Progenitor cell of endocrine pancreas (in vitro differentiated cells): ENCODE results near the gene ESYT2. TPM values are rescaled to one million over a fixed set of nuclear protein-coding genes. Genes with fewer than 3 reads are reported as not detected.
A peak's percentile ranks its signal among the peaks of the same experiment; 100 is the strongest.

Experiments
- DNase-seq: peaks from one replicate; pipeline ENCODE4 v3.0.0; 2021; ENCODE audit warnings: low spot score; ENCODE audit not compliant: unreplicated experiment
- H3K27ac Mint-ChIP-seq: 2 replicates; pipeline ENCODE4 v1.8.0; 2021; ENCODE audit warnings: mild to moderate bottlenecking, moderate library complexity, mixed read lengths
- H3K27me3 Mint-ChIP-seq: 2 replicates; pipeline ENCODE4 v1.8.0; 2021; ENCODE audit warnings: mixed read lengths
- H3K36me3 Mint-ChIP-seq: 2 replicates; pipeline ENCODE4 v1.8.0; 2022; ENCODE audit warnings: mixed read lengths; ENCODE audit not compliant: insufficient read depth
- H3K4me1 Mint-ChIP-seq: 2 replicates; pipeline ENCODE4 v1.8.0; 2021; ENCODE audit warnings: low read depth, mixed read lengths
- H3K4me3 Mint-ChIP-seq: 2 replicates; pipeline ENCODE4 v1.8.0; 2021; ENCODE audit warnings: low read depth, mild to moderate bottlenecking, moderate library complexity, mixed read lengths
- H3K9me3 Mint-ChIP-seq: 2 replicates; pipeline ENCODE4 v1.8.0; 2021; ENCODE audit warnings: low read depth, mixed read lengths
- CTCF ChIP-seq: fragments of 200-600 bp; sonication (generic); IDR thresholded peaks from one replicate; pipeline ENCODE4 v1.5.0; 2021; ENCODE audit warnings: antibody characterized with exemption, mild to moderate bottlenecking; ENCODE audit not compliant: unreplicated experiment
- total RNA-seq: library from RNA; stranded (reverse); gene quantifications from 2 replicates; pipeline ENCODE4 v1.2.1, GENCODE V29; 2021

ESYT2 gene
- total RNA-seq, 1 donor from 2014 or later, result 29.4 TPM

GRCh38 chr7:158710651-158711102 is 118.6 kb downstream of the ESYT2 start:
- Mint-ChIP-seq H3K27ac (no peak overlapping the region), H3K9me3 (peaks cover 8% of the 10 kb centered on the region), H3K4me1 (peaks cover 1% of the 10 kb centered on the region), H3K36me3 (no peaks in the 10 kb centered on the region), H3K27me3 (no peaks in the 10 kb centered on the region), H3K4me3 (no peak overlapping the region)
- no peak for DNase-seq
- TF ChIP-seq CTCF, result no peak

- TF ChIP-seq CTCF, result no peak
- no peak for DNase-seq
- no peaks in the 10 kb centered on the region for H3K27me3 Mint-ChIP-seq
- peaks cover 10% of the 10 kb centered on the region for H3K4me1 Mint-ChIP-seq
- no peak overlapping the region for H3K4me3 Mint-ChIP-seq
- H3K9me3 Mint-ChIP-seq, result peaks cover 8% of the 10 kb centered on the region
- no peaks in the 10 kb centered on the region for H3K36me3 Mint-ChIP-seq
- H3K27ac Mint-ChIP-seq, result no peak overlapping the region
Observed at GRCh38 chr7:158707610-158708009, 121.7 kb downstream of the ESYT2 start.

DNA sequence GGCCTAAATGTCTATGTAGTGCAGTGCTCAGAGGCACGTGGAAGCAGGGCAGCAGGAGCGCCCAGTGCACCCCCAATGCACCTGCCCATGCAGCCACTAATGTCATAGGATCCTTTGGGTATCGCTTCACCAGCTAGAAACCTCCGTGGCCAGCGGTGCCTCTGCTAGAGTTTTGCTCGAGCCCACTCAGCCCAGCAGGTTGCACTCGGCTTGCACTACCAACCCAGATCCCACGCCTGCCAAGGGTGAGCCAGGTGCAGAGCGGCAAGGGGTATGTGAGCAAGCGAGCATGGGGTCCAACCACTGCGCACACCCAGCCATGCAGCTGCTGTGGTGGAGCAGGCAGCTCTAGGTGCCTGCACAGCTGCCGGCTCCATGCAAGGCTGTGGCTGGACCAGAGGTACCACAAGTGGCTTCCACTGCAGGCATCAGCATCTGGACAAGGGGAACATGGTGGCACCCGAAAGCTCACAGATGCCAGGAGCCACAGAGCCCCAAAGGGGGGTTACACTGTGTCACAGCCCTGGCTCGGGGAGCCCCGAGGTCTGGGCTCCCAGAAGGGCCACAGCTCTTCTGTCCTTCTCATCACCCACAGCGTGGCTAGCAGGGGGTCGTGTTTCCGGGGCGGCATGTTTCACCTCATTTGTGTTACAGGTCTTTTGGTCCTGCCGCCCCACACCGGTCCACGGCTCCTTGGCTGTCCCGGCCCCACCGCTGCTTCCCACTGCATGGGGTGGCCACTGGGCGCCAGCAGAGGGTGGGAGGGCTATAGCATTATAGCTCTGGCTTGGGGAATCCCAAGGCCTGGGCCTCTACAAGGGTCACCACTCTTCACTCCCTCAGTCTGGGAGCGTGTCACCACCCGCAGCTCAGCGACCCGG is 122.4 kb downstream of the ESYT2 start:
- TF ChIP-seq CTCF, result no peak
- peaks cover 8% of the 10 kb centered on the region for H3K9me3 Mint-ChIP-seq
- no peaks in the 10 kb centered on the region for H3K27me3 Mint-ChIP-seq
- H3K4me3 Mint-ChIP-seq, result peak overlapping the region; percentile 39
- H3K36me3 Mint-ChIP-seq, result no peaks in the 10 kb centered on the region
- peaks cover 10% of the 10 kb centered on the region for H3K4me1 Mint-ChIP-seq
- no peak overlapping the region for H3K27ac Mint-ChIP-seq
- DNase-seq, result no peak

GRCh38 chr7:158706273-158706704 is 123.0 kb downstream of the ESYT2 start:
- DNase-seq, result no peak
- peak overlapping the region; percentile 39 for H3K4me3 Mint-ChIP-seq
- H3K4me1 Mint-ChIP-seq, result peaks cover 10% of the 10 kb centered on the region
- peaks cover 2% of the 10 kb centered on the region for H3K36me3 Mint-ChIP-seq
- TF ChIP-seq CTCF, result no peak
- H3K27me3 Mint-ChIP-seq, result no peaks in the 10 kb centered on the region
- H3K9me3 Mint-ChIP-seq, result peaks cover 8% of the 10 kb centered on the region
- no peak overlapping the region for H3K27ac Mint-ChIP-seq

DNA sequence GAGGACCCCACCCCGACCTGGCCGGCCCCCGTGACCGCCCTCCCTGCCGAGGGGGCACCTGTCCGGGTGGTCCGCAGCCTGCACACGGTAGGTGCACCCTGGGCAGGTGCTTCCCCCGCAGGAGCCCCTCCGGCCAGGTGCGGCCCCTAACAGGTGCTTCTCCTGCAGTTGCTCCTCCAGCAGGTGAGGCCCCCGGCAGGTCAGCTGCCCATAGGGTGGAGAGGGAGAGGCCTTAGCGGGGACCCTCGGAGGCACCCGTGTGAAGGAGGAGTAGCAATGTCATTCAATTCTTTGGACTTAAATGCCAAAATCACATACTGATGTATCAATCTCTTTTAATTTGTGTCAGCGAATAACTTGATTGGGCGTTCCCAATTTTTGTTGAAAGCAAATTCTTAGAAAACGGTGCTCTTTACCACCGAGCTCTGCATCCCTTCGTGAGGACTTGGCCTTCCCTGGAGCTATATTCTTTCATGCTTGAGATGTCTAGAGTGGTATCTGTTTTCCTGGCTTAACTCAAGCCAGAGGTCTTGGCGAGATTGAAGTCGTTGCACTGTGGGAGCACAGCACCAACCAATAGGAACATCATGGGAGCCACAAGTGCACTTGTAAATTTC is 124.0 kb downstream of the ESYT2 start:
- Mint-ChIP-seq H3K4me1 (peaks cover 10% of the 10 kb centered on the region), H3K36me3 (peaks cover 4% of the 10 kb centered on the region), H3K27ac (peak overlapping the region; percentile 81), H3K27me3 (no peaks in the 10 kb centered on the region), H3K4me3 (peak overlapping the region; percentile 70), H3K9me3 (peaks cover 3% of the 10 kb centered on the region)
- no peak for DNase-seq
- no peak for TF ChIP-seq CTCF
